ENCODE data around the gene WDR91. TPM values are rescaled to one million over a fixed set of nuclear protein-coding genes. Genes with fewer than 3 reads are reported as not detected.

Gene WDR91
- total RNA-seq, 1 donor from 2014 or later, result 15.0 TPM

GRCh38 chr7:135207406-135208101 lies 3.8 kb downstream of the WDR91 start:
- Mint-ChIP-seq H3K36me3 (peaks cover 8% of the 10 kb centered on the region), H3K27me3 (ENCODE audit: low read depth) (no peaks in the 10 kb centered on the region), H3K4me3 (no peak overlapping the region), H3K9me3 (no peaks in the 10 kb centered on the region), H3K27ac (no peak overlapping the region), H3K4me1 (peaks cover 10% of the 10 kb centered on the region)
- TF ChIP-seq CTCF (IDR thresholded peaks at IDR 0.05; ENCODE audit: unreplicated experiment), result no peak
- DNase-seq (ENCODE audit: low spot score in 2 of 2, unreplicated experiment in 2 of 2), result no peak

- Mint-ChIP-seq H3K27ac (no peak overlapping the region), H3K9me3 (no peaks in the 10 kb centered on the region), H3K27me3 (ENCODE audit: low read depth) (no peaks in the 10 kb centered on the region), H3K4me1 (peaks cover 10% of the 10 kb centered on the region), H3K36me3 (peaks cover 8% of the 10 kb centered on the region), H3K4me3 (no peak overlapping the region)
- TF ChIP-seq CTCF (IDR thresholded peaks at IDR 0.05; ENCODE audit: unreplicated experiment), result no peak
- no peak for DNase-seq (ENCODE audit: low spot score in 2 of 2, unreplicated experiment in 2 of 2)
Observed at GRCh38 chr7:135206941-135207391, 4.4 kb downstream of the WDR91 start.

GRCh38 chr7:135205850-135206249 lies 5.5 kb downstream of the WDR91 start:
- Mint-ChIP-seq H3K9me3 (no peaks in the 10 kb centered on the region), H3K27ac (no peak overlapping the region), H3K4me1 (peaks cover 8% of the 10 kb centered on the region), H3K36me3 (peaks cover 10% of the 10 kb centered on the region), H3K4me3 (no peak overlapping the region), H3K27me3 (ENCODE audit: low read depth) (no peaks in the 10 kb centered on the region)
- no peak for TF ChIP-seq CTCF (IDR thresholded peaks at IDR 0.05; ENCODE audit: unreplicated experiment)
- DNase-seq (ENCODE audit: low spot score in 2 of 2, unreplicated experiment in 2 of 2), result no peak

GRCh38 chr7:135204876-135205275 lies 6.5 kb downstream of the WDR91 start:
- TF ChIP-seq CTCF (IDR thresholded peaks at IDR 0.05; ENCODE audit: unreplicated experiment), result no peak
- Mint-ChIP-seq H3K9me3 (no peaks in the 10 kb centered on the region), H3K27ac (no peak overlapping the region), H3K27me3 (ENCODE audit: low read depth) (no peaks in the 10 kb centered on the region), H3K4me3 (no peak overlapping the region), H3K4me1 (peaks cover 8% of the 10 kb centered on the region), H3K36me3 (peaks cover 10% of the 10 kb centered on the region)
- no peak for DNase-seq (ENCODE audit: low spot score in 2 of 2, unreplicated experiment in 2 of 2)

GRCh38 chr7:135204341-135204749 lies 7.0 kb downstream of the WDR91 start:
- no peaks in the 10 kb centered on the region for H3K9me3 Mint-ChIP-seq
- H3K27me3 Mint-ChIP-seq (ENCODE audit: low read depth), result no peaks in the 10 kb centered on the region
- peaks cover 8% of the 10 kb centered on the region for H3K4me1 Mint-ChIP-seq
- no peak for TF ChIP-seq CTCF (IDR thresholded peaks at IDR 0.05; ENCODE audit: unreplicated experiment)
- peaks cover 10% of the 10 kb centered on the region for H3K36me3 Mint-ChIP-seq
- no peak overlapping the region for H3K4me3 Mint-ChIP-seq
- no peak overlapping the region for H3K27ac Mint-ChIP-seq
- no peak for DNase-seq (ENCODE audit: low spot score in 2 of 2, unreplicated experiment in 2 of 2)
